GM12878 (cell line): ENCODE results near the gene LY6G5C. TPM values are rescaled to one million over a fixed set of nuclear protein-coding genes. Genes with fewer than 3 reads are reported as not detected.
A peak's percentile ranks its signal among the peaks of the same experiment; 100 is the strongest.

Source experiments
- ATAC-seq: fragments of 200-7000 bp; cut with Tn5 transposase; 3 replicates; pipeline ENCODE4 v1.9.1; 2020; ENCODE audit warnings: mild to moderate bottlenecking, moderate library complexity
- BruUV-seq: library from RNA; stranded (reverse); fragments of 400-500 nt; replicated peaks from 2 replicates; lab custom pipeline; 2021; lab: Mats Ljungman, UMichigan
- CTCF ChIA-PET: fragments of 300-600 bp; sonication (Branson Sonifier 250); formaldehyde crosslinking; extraction: SDS; loops from one replicate; lab custom pipeline; 2021; ENCODE audit warnings: inconsistent platforms; lab: Yijun Ruan, JAX
- POLR2A ChIA-PET: fragments of 350-600 bp; formaldehyde crosslinking; extraction: SDS; loops from one replicate; lab custom pipeline; 2021; ENCODE audit warnings: inconsistent platforms; lab: Charles Lee
- RAD21 ChIA-PET: fragments of 300-600 bp; sonication (Branson Sonifier 250); formaldehyde crosslinking; loops from one replicate; lab custom pipeline; 2023; ENCODE audit warnings: antibody characterized with exemption; ENCODE audit not compliant: unreplicated experiment; lab: Charles Lee
- SMC1A ChIA-PET: fragments of 300-600 bp; sonication (Branson Sonifier 250); formaldehyde crosslinking; loops from one replicate; lab custom pipeline; 2023; ENCODE audit not compliant: unreplicated experiment, uncharacterized antibody; lab: Charles Lee
- DNase-seq: peaks from one replicate; pipeline ENCODE4 v3.0.0-alpha.2; 2011; ENCODE audit warnings: low read depth, low spot score
- FAIRE-seq: peaks from 3 replicates; lab custom pipeline; 2011; peaks lifted over from hg19 to GRCh38; lab: Jason Lieb, UNC
- H2AFZ ChIP-seq: 2 replicates; pipeline ENCODE4 v1.6.0; 2011; ENCODE audit warnings: low read depth, low read length, control low read depth; ENCODE audit not compliant: control insufficient read depth
- H3K27ac ChIP-seq: 2 replicates; pipeline ENCODE4 v1.5.1; 2011; ENCODE audit warnings: control low read depth; ENCODE audit not compliant: control insufficient read depth, insufficient read depth
- H3K27me3 ChIP-seq, 2 experiments: replicated peaks in 1 of 2; 2 replicates each; pipeline versions ENCODE4 v1.6.0 to v1.6.1; 2011; ENCODE audit warnings: low read length in 1 of 2; ENCODE audit not compliant: control insufficient read depth in 2 of 2, insufficient read depth in 2 of 2
- H3K36me3 ChIP-seq, 2 experiments: 2 replicates each; pipeline ENCODE4 v1.5.1; 2011; ENCODE audit warnings: low read length in 1 of 2; ENCODE audit not compliant: control insufficient read depth in 2 of 2, insufficient read depth in 2 of 2
- H3K4me1 ChIP-seq: 2 replicates; pipeline ENCODE4 v1.6.1; 2011; ENCODE audit warnings: mild to moderate bottlenecking, low read length, moderate library complexity, mixed read lengths; ENCODE audit not compliant: control insufficient read depth, insufficient read depth
- H3K4me2 ChIP-seq: 2 replicates; pipeline ENCODE4 v1.6.0; 2011; ENCODE audit warnings: control low read depth; ENCODE audit not compliant: control insufficient read depth, insufficient read depth
- H3K4me3 ChIP-seq: fragments of 200-600 bp; sonication (generic); 2 replicates; pipeline ENCODE4 v1.5.1; 2016
- H3K79me2 ChIP-seq: 2 replicates; pipeline ENCODE4 v1.6.0; 2011; ENCODE audit warnings: low read length; ENCODE audit not compliant: control insufficient read depth, insufficient read depth
- H3K9ac ChIP-seq: 2 replicates; pipeline ENCODE4 v1.8.0; 2011; ENCODE audit warnings: low read length, control low read depth, mixed read lengths; ENCODE audit not compliant: control insufficient read depth, insufficient read depth
- H3K9me3 ChIP-seq: replicated peaks from 3 replicates; pipeline ENCODE4 v1.5.1; 2011; ENCODE audit warnings: mild to moderate bottlenecking, low read length; ENCODE audit not compliant: control insufficient read depth, insufficient read depth
- H4K20me1 ChIP-seq: 2 replicates; pipeline ENCODE4 v1.6.0; 2011; ENCODE audit not compliant: control insufficient read depth, insufficient read depth
- BRCA1 ChIP-seq: IDR thresholded peaks from 2 replicates; pipeline ENCODE4 v1.6.1; 2011; ENCODE audit warnings: low read depth, low read length, improper control_type of control experiment
- CHD1 ChIP-seq: IDR thresholded peaks from 2 replicates; pipeline ENCODE4 v1.6.1; 2012; ENCODE audit warnings: low read depth, low read length, improper control_type of control experiment
- DPF2 ChIP-seq: fragments of 450-650 bp; IDR thresholded peaks from 2 replicates; pipeline ENCODE4 v1.6.1; 2017; ENCODE audit warnings: mild to moderate bottlenecking
- EGR1 ChIP-seq, 2 experiments: IDR thresholded peaks; 1 replicate in 1 of 2; 2 replicates in 1 of 2; pipeline ENCODE4 v1.6.1; 2011 to 2012; ENCODE audit warnings: low read depth in 2 of 2, low read length in 2 of 2, borderline replicate concordance in 1 of 2, mild to moderate bottlenecking in 1 of 2, moderate library complexity in 1 of 2
- GATAD2B ChIP-seq: fragments of 450-650 bp; conservative IDR thresholded peaks from 2 replicates; pipeline ENCODE4 v1.6.1; 2017; ENCODE audit warnings: low read depth, mild to moderate bottlenecking, moderate library complexity
- PML ChIP-seq: IDR thresholded peaks from 2 replicates; pipeline ENCODE4 v1.6.1; 2012; ENCODE audit warnings: low read length, inconsistent platforms
- POLR2AphosphoS2 ChIP-seq: IDR thresholded peaks from 2 replicates; pipeline ENCODE4 v1.6.1; 2011; ENCODE audit warnings: low read depth, mild to moderate bottlenecking, low read length, improper control_type of control experiment, moderate library complexity
- RB1 ChIP-seq: fragments of 450-650 bp; formaldehyde crosslinking; IDR thresholded peaks from 2 replicates; pipeline ENCODE4 v1.6.1; 2017; ENCODE audit warnings: mild to moderate bottlenecking, borderline replicate concordance
- SMAD1 ChIP-seq: fragments of 450-650 bp; IDR thresholded peaks from 2 replicates; pipeline ENCODE4 v1.6.1; 2018; ENCODE audit warnings: mild to moderate bottlenecking, low read depth; ENCODE audit not compliant: partially characterized antibody
- STAT3 ChIP-seq: IDR thresholded peaks from 2 replicates; pipeline ENCODE4 v1.6.1; 2011; ENCODE audit warnings: low read depth, low read length, improper control_type of control experiment
- TARDBP ChIP-seq: IDR thresholded peaks from 2 replicates; pipeline ENCODE4 v1.6.1; 2016; ENCODE audit warnings: borderline replicate concordance
- WGBS: methylation state at CpG from one replicate; pipeline ENCODE4 v1.1.6; 2016; ENCODE audit warnings: low lambda C conversion rate; ENCODE audit not compliant: insufficient replicate concordance, insufficient coverage; ENCODE audit errors: missing lambda C conversion rate; 5-methylcytosine and 5-hydroxymethylcytosine counted together
- in situ Hi-C: fragments of 300-500 bp; cut with MboI; formaldehyde crosslinking; loops from 9 replicates; pipeline ENCODE4 v1.14.3; 2018; ENCODE audit warnings: mixed read lengths
- intact Hi-C: fragments of 100-400 bp; cut with micrococcal nuclease; formaldehyde crosslinking; loops from one replicate; pipeline ENCODE4 v1.14.2; 2022; ENCODE audit not compliant: unreplicated experiment
- polyA plus RNA-seq, 11 experiments: library from polyadenylated mRNA; depleted of rRNA in 4 of 11; unstranded in 6 of 11; stranded (reverse) in 5 of 11; fragments of >200 nt; fragmentation: Nextera tagmentation in 4 of 11; fragmentation: Illumina TruSeq in 1 of 11; extraction: Ambion mirVana in 4 of 11; extraction: Trizol in 1 of 11; gene quantifications; 1 replicate in 1 of 11; 2 replicates in 10 of 11; pipeline versions ENCODE4 v1.2.1 to v1.2.3, GENCODE V29; 2011 to 2016; ENCODE audit warnings: inconsistent platforms in 2 of 11, missing spikeins in 2 of 11, low read depth in 1 of 11
- total RNA-seq, 4 experiments: library from RNA; depleted of rRNA in 3 of 4; stranded (reverse); fragments of >200 nt in 3 of 4; fragmentation: Illumina TruSeq in 1 of 4; extraction: Trizol in 1 of 4; gene quantifications; 2 replicates each; pipeline versions ENCODE4 v1.2.1 to v1.2.3, GENCODE V29; 2013 to 2021
- TF ChIP-seq, protein P1 (sequence below): IDR thresholded peaks from 2 replicates; pipeline ENCODE4 v1.6.1; 2012; ENCODE audit warnings: low read length, inconsistent platforms
- TF ChIP-seq, protein P2 (sequence below): IDR thresholded peaks from 2 replicates; pipeline ENCODE4 v1.6.1; 2011; ENCODE audit warnings: low read depth, mild to moderate bottlenecking, low read length, moderate library complexity, borderline replicate concordance; ENCODE audit errors: extremely low read depth
- TF ChIP-seq, protein P3 (sequence below): fragments of 450-650 bp; formaldehyde crosslinking; IDR thresholded peaks from 2 replicates; pipeline ENCODE4 v1.4.0; 2022; ENCODE audit warnings: mild to moderate bottlenecking, moderate library complexity

The LY6G5C gene
- total and polyA plus RNA-seq, 10 of the 15 experiments (the other 5 are each of a cell fraction or from before 2014, with no cell fraction given): 0.76 to 6.1 (median 1.7) TPM

DNA sequence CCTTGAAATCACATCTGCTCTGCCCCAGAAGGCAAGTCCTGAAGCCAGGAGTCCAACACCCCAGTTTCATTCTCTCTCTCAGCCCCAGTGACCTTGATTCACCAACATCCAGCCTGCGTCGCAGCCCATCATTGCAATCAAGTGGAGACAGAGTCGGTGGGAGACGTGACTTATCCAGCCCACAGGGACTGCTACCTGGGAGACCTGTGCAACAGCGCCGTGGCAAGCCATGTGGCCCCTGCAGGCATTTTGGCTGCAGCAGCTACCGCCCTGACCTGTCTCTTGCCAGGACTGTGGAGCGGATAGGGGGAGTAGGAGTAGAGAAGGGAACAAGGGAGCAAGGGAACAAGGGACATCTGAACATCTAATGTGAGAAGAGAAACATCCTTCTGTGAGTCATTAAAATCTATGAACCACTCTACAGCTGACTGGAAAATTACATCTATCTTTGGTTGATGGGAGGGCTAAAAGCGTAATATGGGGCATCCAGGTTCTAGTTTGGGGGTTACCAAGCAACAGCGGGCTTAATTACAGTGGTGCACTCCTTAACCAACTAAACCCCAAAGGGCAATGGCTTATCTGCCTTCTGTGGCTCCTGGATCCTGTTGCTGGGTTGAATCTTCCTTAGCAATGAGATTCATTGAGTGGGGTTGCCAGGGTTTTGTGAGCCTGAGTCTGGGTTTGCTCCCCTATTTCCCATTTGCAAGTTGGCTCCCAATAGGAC, 36.8 kb upstream of the LY6G5C start:
- ChIA-PET RAD21 (no interaction called here), SMC1A (interaction anchor here (1.0 kb wide), 1 partner anchor 52 kb away, joined by 3 read pairs; no protein-coding TSS in a partner anchor), CTCF (no interaction called here), POLR2A (no interaction called here)
- Histone ChIP-seq H3K4me1 (no peaks in the 10 kb centered on the region), H3K9me3 (no peaks in the 10 kb centered on the region), H3K79me2 (no peaks in the 10 kb centered on the region), H3K4me3 (no peak overlapping the region), H3K36me3 (no peaks in the 10 kb centered on the region), H3K27me3 (peaks cover 0 to 2% of the 10 kb centered on the region in 2 experiments; a peak in 2 of 4 replicates), H2AFZ (no peak overlapping the region), H3K9ac (no peak overlapping the region), H3K27ac (no peak overlapping the region), H3K4me2 (no peak overlapping the region), H4K20me1 (no peaks in the 10 kb centered on the region)
- no peak for FAIRE-seq
- ATAC-seq: peak; percentile 39; the same call in 1 of the 3 replicates
- no TSS peak for BruUV-seq
- TF ChIP-seq, protein P1, sequence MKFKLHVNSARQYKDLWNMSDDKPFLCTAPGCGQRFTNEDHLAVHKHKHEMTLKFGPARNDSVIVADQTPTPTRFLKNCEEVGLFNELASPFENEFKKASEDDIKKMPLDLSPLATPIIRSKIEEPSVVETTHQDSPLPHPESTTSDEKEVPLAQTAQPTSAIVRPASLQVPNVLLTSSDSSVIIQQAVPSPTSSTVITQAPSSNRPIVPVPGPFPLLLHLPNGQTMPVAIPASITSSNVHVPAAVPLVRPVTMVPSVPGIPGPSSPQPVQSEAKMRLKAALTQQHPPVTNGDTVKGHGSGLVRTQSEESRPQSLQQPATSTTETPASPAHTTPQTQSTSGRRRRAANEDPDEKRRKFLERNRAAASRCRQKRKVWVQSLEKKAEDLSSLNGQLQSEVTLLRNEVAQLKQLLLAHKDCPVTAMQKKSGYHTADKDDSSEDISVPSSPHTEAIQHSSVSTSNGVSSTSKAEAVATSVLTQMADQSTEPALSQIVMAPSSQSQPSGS: no peak
- TF ChIP-seq RB1 (no peak), SMAD1 (no peak), BRCA1 (no peak), TARDBP (no peak), STAT3 (no peak), POLR2AphosphoS2 (no peak), DPF2 (no peak), PML (no peak), CHD1 (no peak), EGR1 (IDR thresholded peaks at IDR 0.05; ENCODE audit: borderline replicate concordance in 1 of 2, low read depth in 2 of 2, low read length in 2 of 2) (no peak), GATAD2B (no peak)
- TF ChIP-seq, protein P2, sequence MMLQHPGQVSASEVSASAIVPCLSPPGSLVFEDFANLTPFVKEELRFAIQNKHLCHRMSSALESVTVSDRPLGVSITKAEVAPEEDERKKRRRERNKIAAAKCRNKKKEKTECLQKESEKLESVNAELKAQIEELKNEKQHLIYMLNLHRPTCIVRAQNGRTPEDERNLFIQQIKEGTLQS: no peak
- TF ChIP-seq, protein P3, sequence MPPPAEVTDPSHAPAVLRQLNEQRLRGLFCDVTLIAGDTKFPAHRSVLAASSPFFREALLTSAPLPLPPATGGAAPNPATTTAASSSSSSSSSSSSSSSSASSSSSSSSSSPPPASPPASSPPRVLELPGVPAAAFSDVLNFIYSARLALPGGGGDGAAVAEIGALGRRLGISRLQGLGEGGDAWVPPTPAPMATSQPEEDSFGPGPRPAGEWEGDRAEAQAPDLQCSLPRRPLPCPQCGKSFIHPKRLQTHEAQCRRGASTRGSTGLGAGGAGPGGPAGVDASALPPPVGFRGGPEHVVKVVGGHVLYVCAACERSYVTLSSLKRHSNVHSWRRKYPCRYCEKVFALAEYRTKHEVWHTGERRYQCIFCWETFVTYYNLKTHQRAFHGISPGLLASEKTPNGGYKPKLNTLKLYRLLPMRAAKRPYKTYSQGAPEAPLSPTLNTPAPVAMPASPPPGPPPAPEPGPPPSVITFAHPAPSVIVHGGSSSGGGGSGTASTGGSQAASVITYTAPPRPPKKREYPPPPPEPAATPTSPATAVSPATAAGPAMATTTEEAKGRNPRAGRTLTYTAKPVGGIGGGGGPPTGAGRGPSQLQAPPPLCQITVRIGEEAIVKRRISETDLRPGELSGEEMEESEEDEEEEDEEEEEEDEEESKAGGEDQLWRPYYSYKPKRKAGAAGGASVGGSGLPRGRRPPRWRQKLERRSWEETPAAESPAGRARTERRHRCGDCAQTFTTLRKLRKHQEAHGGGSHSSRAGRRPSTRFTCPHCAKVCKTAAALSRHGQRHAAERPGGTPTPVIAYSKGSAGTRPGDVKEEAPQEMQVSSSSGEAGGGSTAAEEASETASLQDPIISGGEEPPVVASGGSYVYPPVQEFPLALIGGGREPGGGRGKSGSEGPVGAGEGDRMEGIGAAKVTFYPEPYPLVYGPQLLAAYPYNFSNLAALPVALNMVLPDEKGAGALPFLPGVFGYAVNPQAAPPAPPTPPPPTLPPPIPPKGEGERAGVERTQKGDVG (CRISPR knock-in tag): no peak
- intact Hi-C loops (no loop called here), in situ Hi-C loops (no loop called here)
- WGBS: 63% methylated on average over 10 of the region's 10 CpGs
- no peak for DNase-seq
